NCI-H2227 (cell line): ENCODE data around the gene TRIM8.

Experiments used
- DNase-seq: peaks from one replicate; lab custom pipeline; 2025; ENCODE audit not compliant: unreplicated experiment; lab: John Stamatoyannopoulos, UW

Gene TRIM8

GRCh38 chr10:102632394-102633111 lies 11.7 kb upstream of the TRIM8 start:
- DNase-seq: no peak

GRCh38 chr10:102633287-102633686 lies 11.0 kb upstream of the TRIM8 start:
- no peak for DNase-seq

- DNase-seq: no peak
Measured at GRCh38 chr10:102633848-102634247, 10.4 kb upstream of the TRIM8 start.

- DNase-seq: no peak
Measured at GRCh38 chr10:102634686-102635085, 9.6 kb upstream of the TRIM8 start.

- no peak for DNase-seq
Measured at GRCh38 chr10:102635377-102635776, 8.9 kb upstream of the TRIM8 start.

- DNase-seq: no peak
Measured at GRCh38 chr10:102639537-102639936, 4.7 kb upstream of the TRIM8 start.

GRCh38 chr10:102641402-102641801 lies 2.9 kb upstream of the TRIM8 start:
- DNase-seq: peak; percentile 41

- peak; percentile 96 for DNase-seq
Measured at GRCh38 chr10:102641880-102642735, 2.2 kb upstream of the TRIM8 start.

GRCh38 chr10:102642736-102643335 lies 1.4 kb upstream of the TRIM8 start:
- peak; percentile 70 for DNase-seq

- peak; percentile 72 for DNase-seq
Measured at GRCh38 chr10:102643336-102644065, 778 bp upstream of the TRIM8 start.

- DNase-seq: peak; percentile 74
Measured at GRCh38 chr10:102644646-102645387, 538 bp downstream of the TRIM8 start.

GRCh38 chr10:102645388-102645740 lies 1.1 kb downstream of the TRIM8 start:
- DNase-seq: peak; percentile 41

- DNase-seq: no peak
Measured at GRCh38 chr10:102645741-102646609, 1.7 kb downstream of the TRIM8 start.

GRCh38 chr10:102646610-102647442 lies 2.5 kb downstream of the TRIM8 start:
- DNase-seq: peak; percentile 49

GRCh38 chr10:102647443-102648268 lies 3.4 kb downstream of the TRIM8 start:
- no peak for DNase-seq

- DNase-seq: no peak
Measured at GRCh38 chr10:102648269-102648888, 4.1 kb downstream of the TRIM8 start.
